ENCODE results near the gene DPYSL5. TPM values are rescaled to one million over a fixed set of nuclear protein-coding genes. Genes with fewer than 3 reads are reported as not detected.

Gene DPYSL5
- total and polyA plus RNA-seq, 4 donors = not detected

GRCh38 chr2:26916128-26916692, 68.3 kb downstream of the DPYSL5 start:
- TF ChIP-seq GABPA (IDR thresholded peaks at IDR 0.05 in 1 of 2, conservative IDR thresholded peaks at IDR 0.05 in 1 of 2) (no peak), TAF1 (conservative IDR thresholded peaks at IDR 0.05) (no peak), FOXA2 (IDR thresholded peaks at IDR 0.05) (no peak), HNF4A (conservative IDR thresholded peaks at IDR 0.05) (no peak), FOXA1 (IDR thresholded peaks at IDR 0.05) (no peak), HNF4G (IDR thresholded peaks at IDR 0.05) (no peak)
- TF ChIP-seq, protein P1, sequence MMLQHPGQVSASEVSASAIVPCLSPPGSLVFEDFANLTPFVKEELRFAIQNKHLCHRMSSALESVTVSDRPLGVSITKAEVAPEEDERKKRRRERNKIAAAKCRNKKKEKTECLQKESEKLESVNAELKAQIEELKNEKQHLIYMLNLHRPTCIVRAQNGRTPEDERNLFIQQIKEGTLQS (IDR thresholded peaks at IDR 0.05) = no peak
- TF ChIP-seq, protein P2, sequence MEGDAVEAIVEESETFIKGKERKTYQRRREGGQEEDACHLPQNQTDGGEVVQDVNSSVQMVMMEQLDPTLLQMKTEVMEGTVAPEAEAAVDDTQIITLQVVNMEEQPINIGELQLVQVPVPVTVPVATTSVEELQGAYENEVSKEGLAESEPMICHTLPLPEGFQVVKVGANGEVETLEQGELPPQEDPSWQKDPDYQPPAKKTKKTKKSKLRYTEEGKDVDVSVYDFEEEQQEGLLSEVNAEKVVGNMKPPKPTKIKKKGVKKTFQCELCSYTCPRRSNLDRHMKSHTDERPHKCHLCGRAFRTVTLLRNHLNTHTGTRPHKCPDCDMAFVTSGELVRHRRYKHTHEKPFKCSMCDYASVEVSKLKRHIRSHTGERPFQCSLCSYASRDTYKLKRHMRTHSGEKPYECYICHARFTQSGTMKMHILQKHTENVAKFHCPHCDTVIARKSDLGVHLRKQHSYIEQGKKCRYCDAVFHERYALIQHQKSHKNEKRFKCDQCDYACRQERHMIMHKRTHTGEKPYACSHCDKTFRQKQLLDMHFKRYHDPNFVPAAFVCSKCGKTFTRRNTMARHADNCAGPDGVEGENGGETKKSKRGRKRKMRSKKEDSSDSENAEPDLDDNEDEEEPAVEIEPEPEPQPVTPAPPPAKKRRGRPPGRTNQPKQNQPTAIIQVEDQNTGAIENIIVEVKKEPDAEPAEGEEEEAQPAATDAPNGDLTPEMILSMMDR (IDR thresholded peaks at IDR 0.05; ENCODE audit: low read depth, low read length, missing input control) = no peak
- Histone ChIP-seq H3K27me3 (ENCODE audit: control insufficient read depth in 4 of 4, insufficient read depth in 4 of 4, low read length in 3 of 4) (peaks cover 0 to 10% (median 2%) of the 10 kb centered on the region in 4 donors), H3K4me3 (ENCODE audit: low read depth in 1 of 3, low read length in 3 of 3) (no peak overlapping the region), H3K9me3 (ENCODE audit: control insufficient read depth in 4 of 4, low read length in 3 of 4) (no peaks in the 10 kb centered on the region), H3K4me1 (ENCODE audit: control insufficient read depth in 4 of 4, insufficient read depth in 4 of 4, low read length in 3 of 4) (no peaks in the 10 kb centered on the region), H3K27ac (ENCODE audit: low read depth in 1 of 2, low read length in 2 of 2) (no peak overlapping the region), H3K9ac (ENCODE audit: low read depth in 1 of 2, low read length in 2 of 2) (no peak overlapping the region), H3K36me3 (ENCODE audit: control insufficient read depth in 4 of 4, insufficient read depth in 3 of 4, low read depth in 1 of 4, low read length in 3 of 4) (no peaks in the 10 kb centered on the region)
- 73% methylated on average over 7 of the region's 7 CpGs for WGBS
- DNase-seq (ENCODE audit: low spot score) = no peak

- TF ChIP-seq HNF4A (conservative IDR thresholded peaks at IDR 0.05) = no peak
- no peak for TF ChIP-seq NR2F2 (IDR thresholded peaks at IDR 0.05)
- TF ChIP-seq SP1 (IDR thresholded peaks at IDR 0.05) = no peak
- TF ChIP-seq ZBTB33 (IDR thresholded peaks at IDR 0.05) = no peak
- no peak for TF ChIP-seq FOXA1 (IDR thresholded peaks at IDR 0.05)
- no peak for TF ChIP-seq GABPA (IDR thresholded peaks at IDR 0.05 in 1 of 2, conservative IDR thresholded peaks at IDR 0.05 in 1 of 2)
- TF ChIP-seq, protein P1 (IDR thresholded peaks at IDR 0.05) = no peak
- no peak for TF ChIP-seq TAF1 (conservative IDR thresholded peaks at IDR 0.05)
- TF ChIP-seq RXRA (IDR thresholded peaks at IDR 0.05) = no peak
- TF ChIP-seq, protein P3, sequence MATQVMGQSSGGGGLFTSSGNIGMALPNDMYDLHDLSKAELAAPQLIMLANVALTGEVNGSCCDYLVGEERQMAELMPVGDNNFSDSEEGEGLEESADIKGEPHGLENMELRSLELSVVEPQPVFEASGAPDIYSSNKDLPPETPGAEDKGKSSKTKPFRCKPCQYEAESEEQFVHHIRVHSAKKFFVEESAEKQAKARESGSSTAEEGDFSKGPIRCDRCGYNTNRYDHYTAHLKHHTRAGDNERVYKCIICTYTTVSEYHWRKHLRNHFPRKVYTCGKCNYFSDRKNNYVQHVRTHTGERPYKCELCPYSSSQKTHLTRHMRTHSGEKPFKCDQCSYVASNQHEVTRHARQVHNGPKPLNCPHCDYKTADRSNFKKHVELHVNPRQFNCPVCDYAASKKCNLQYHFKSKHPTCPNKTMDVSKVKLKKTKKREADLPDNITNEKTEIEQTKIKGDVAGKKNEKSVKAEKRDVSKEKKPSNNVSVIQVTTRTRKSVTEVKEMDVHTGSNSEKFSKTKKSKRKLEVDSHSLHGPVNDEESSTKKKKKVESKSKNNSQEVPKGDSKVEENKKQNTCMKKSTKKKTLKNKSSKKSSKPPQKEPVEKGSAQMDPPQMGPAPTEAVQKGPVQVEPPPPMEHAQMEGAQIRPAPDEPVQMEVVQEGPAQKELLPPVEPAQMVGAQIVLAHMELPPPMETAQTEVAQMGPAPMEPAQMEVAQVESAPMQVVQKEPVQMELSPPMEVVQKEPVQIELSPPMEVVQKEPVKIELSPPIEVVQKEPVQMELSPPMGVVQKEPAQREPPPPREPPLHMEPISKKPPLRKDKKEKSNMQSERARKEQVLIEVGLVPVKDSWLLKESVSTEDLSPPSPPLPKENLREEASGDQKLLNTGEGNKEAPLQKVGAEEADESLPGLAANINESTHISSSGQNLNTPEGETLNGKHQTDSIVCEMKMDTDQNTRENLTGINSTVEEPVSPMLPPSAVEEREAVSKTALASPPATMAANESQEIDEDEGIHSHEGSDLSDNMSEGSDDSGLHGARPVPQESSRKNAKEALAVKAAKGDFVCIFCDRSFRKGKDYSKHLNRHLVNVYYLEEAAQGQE (IDR thresholded peaks at IDR 0.05) = no peak
- TF ChIP-seq, protein P2 (IDR thresholded peaks at IDR 0.05; ENCODE audit: low read depth, low read length, missing input control) = no peak
- no peak for TF ChIP-seq HNF4G (IDR thresholded peaks at IDR 0.05)
- no peak for TF ChIP-seq YY1 (IDR thresholded peaks at IDR 0.05)
- no peak for TF ChIP-seq RAD21 (IDR thresholded peaks at IDR 0.05)
- no peak for TF ChIP-seq JUND (IDR thresholded peaks at IDR 0.05)
- TF ChIP-seq, protein P4, sequence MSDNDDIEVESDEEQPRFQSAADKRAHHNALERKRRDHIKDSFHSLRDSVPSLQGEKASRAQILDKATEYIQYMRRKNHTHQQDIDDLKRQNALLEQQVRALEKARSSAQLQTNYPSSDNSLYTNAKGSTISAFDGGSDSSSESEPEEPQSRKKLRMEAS (IDR thresholded peaks at IDR 0.05) = no peak
- TF ChIP-seq FOXA2 (IDR thresholded peaks at IDR 0.05) = no peak
- 60% methylated on average over 5 of the region's 5 CpGs for WGBS
Observed at GRCh38 chr2:26917135-26917836, 69.4 kb downstream of the DPYSL5 start.

More at GRCh38 chr2:26917135-26917836, 69.4 kb downstream of the DPYSL5 start:
- no peaks in the 10 kb centered on the region for H3K9me3 ChIP-seq (ENCODE audit: control insufficient read depth in 4 of 4, low read length in 3 of 4)
- peaks cover 0 to 10% (median 2%) of the 10 kb centered on the region in 4 donors for H3K27me3 ChIP-seq (ENCODE audit: control insufficient read depth in 4 of 4, insufficient read depth in 4 of 4, low read length in 3 of 4)
- no peak overlapping the region for H3K27ac ChIP-seq (ENCODE audit: low read depth in 1 of 2, low read length in 2 of 2)
- no peaks in the 10 kb centered on the region for H3K4me1 ChIP-seq (ENCODE audit: control insufficient read depth in 4 of 4, insufficient read depth in 4 of 4, low read length in 3 of 4)
- H3K4me3 ChIP-seq (ENCODE audit: low read depth in 1 of 3, low read length in 3 of 3) = no peak overlapping the region
- DNase-seq (ENCODE audit: low spot score) = no peak
- H3K36me3 ChIP-seq (ENCODE audit: control insufficient read depth in 4 of 4, insufficient read depth in 3 of 4, low read depth in 1 of 4, low read length in 3 of 4) = no peaks in the 10 kb centered on the region
- H3K9ac ChIP-seq (ENCODE audit: low read depth in 1 of 2, low read length in 2 of 2) = no peak overlapping the region

Measured in liver (tissue), 9 donors.